ENCODE results near the gene IPO11. TPM values are rescaled to one million over a fixed set of nuclear protein-coding genes. Genes with fewer than 3 reads are reported as not detected.
"Not testable (repeated sequence)": the region's sequence is repeated elsewhere in the genome, so short reads cannot be mapped to it uniquely, and the experiment has no call there.

Gene IPO11

GRCh38 chr5:62676596-62676995, 264.0 kb downstream of the IPO11 start:
- H3K9me3 ChIP-seq (replicated peaks in 1 of 2; ENCODE audit: control insufficient read depth in 2 of 2, insufficient read depth in 1 of 2, low read depth in 1 of 2, low read length in 2 of 2); DNase-seq (ENCODE audit: low spot score); H3K27ac ChIP-seq (replicated peaks; ENCODE audit: low read length); H2AFZ ChIP-seq (ENCODE audit: low read length); H3K9ac ChIP-seq (ENCODE audit: low read depth, low read length, poor library complexity); H2BK5ac ChIP-seq (ENCODE audit: low read length); H3K4ac ChIP-seq (ENCODE audit: low read length); H3K4me2 ChIP-seq (ENCODE audit: insufficient read depth, low read length, poor library complexity, severe bottlenecking); H2AK5ac ChIP-seq (ENCODE audit: low read depth, low read length); H3K27me3 ChIP-seq (ENCODE audit: control insufficient read depth in 3 of 3, insufficient read depth in 3 of 3, low read depth in 1 of 3, low read length in 3 of 3); H4K8ac ChIP-seq (ENCODE audit: low read depth, low read length); H3K4me1 ChIP-seq (ENCODE audit: control insufficient read depth in 2 of 2, insufficient read depth in 1 of 2, low read depth in 1 of 2, low read length in 2 of 2); H2BK15ac ChIP-seq (ENCODE audit: low read length); H3K23ac ChIP-seq (ENCODE audit: low read depth, low read length, poor library complexity); H3K36me3 ChIP-seq (replicated peaks in 1 of 2; ENCODE audit: control insufficient read depth in 2 of 2, insufficient read depth in 2 of 2, low read length in 2 of 2); H3K18ac ChIP-seq (ENCODE audit: low read length); H2BK120ac ChIP-seq (ENCODE audit: low read depth, low read length); H4K91ac ChIP-seq (ENCODE audit: low read depth, low read length, poor library complexity); H3K79me1 ChIP-seq (ENCODE audit: low read depth, low read length); H2BK12ac ChIP-seq (ENCODE audit: low read length); H3K14ac ChIP-seq (ENCODE audit: low read length); H3K4me3 ChIP-seq (ENCODE audit: low read length in 2 of 2): not testable (repeated sequence)

Small RNAs within 50 kb of the gene (small RNA-seq; reads per million reads assigned to genes)
- not detected for gene CKS1BP3 (ENCODE audit: insufficient read depth)
- not detected for gene RNU6-661P (ENCODE audit: insufficient read depth)
